Measurements from ENCODE around the gene CDH13.

CDH13 gene

GRCh38 chr16:83602761-83603722, 976.3 kb downstream of the CDH13 start:
- no peak for DNase-seq

- DNase-seq = no peak
Observed at GRCh38 chr16:83603723-83604570, 977.2 kb downstream of the CDH13 start.

- no peak for DNase-seq
Observed at GRCh38 chr16:83606486-83607030, 979.8 kb downstream of the CDH13 start.

- no peak for DNase-seq
Observed at GRCh38 chr16:83609178-83609577, 982.4 kb downstream of the CDH13 start.

- no peak for DNase-seq
Observed at GRCh38 chr16:83615141-83615952, 988.6 kb downstream of the CDH13 start.

- DNase-seq = no peak
Observed at GRCh38 chr16:83615953-83616350, 989.2 kb downstream of the CDH13 start.

GRCh38 chr16:83619381-83620150, 992.8 kb downstream of the CDH13 start:
- no peak for DNase-seq

GRCh38 chr16:83622010-83622409, 995.2 kb downstream of the CDH13 start:
- no peak for DNase-seq

- no peak for DNase-seq
Observed at GRCh38 chr16:83623091-83623730, 996.4 kb downstream of the CDH13 start.

- no peak for DNase-seq
Observed at GRCh38 chr16:83623892-83624291, 997.1 kb downstream of the CDH13 start.

GRCh38 chr16:83624429-83625120, 997.8 kb downstream of the CDH13 start:
- no peak for DNase-seq

- DNase-seq = no peak
Observed at GRCh38 chr16:83626204-83626603, 999.4 kb downstream of the CDH13 start.

GRCh38 chr16:83626676-83627075, 999.9 kb downstream of the CDH13 start:
- DNase-seq = no peak

GRCh38 chr16:83627996-83628395, 1001.2 kb downstream of the CDH13 start:
- DNase-seq = no peak

GRCh38 chr16:83629426-83629825, 1002.7 kb downstream of the CDH13 start:
- DNase-seq = no peak

GRCh38 chr16:83629836-83630235, 1003.1 kb downstream of the CDH13 start:
- DNase-seq = no peak

- DNase-seq = no peak
Observed at GRCh38 chr16:83630979-83631378, 1004.2 kb downstream of the CDH13 start.

GRCh38 chr16:83633286-83633685, 1006.5 kb downstream of the CDH13 start:
- DNase-seq = no peak

GRCh38 chr16:83648347-83648746, 1021.6 kb downstream of the CDH13 start:
- DNase-seq = no peak

- no peak for DNase-seq
Observed at GRCh38 chr16:83651871-83652270, 1025.1 kb downstream of the CDH13 start.

- DNase-seq = no peak
Observed at GRCh38 chr16:83652943-83653342, 1026.2 kb downstream of the CDH13 start.
